GM18505 (cell line): ENCODE measurements around the gene DRGX.

Source experiments
- ATAC-seq: cut with Tn5 transposase; IDR thresholded peaks from one replicate; pipeline ENCODE4 v1.9.1; 2021; ENCODE audit not compliant: unreplicated experiment
- POLR2A ChIP-seq: IDR thresholded peaks from 4 replicates; pipeline ENCODE4 v1.6.1; 2011; ENCODE audit warnings: borderline replicate concordance; ENCODE audit not compliant: insufficient read depth, insufficient read length; ENCODE audit errors: extremely low read depth

DRGX gene

GRCh38 chr10:49417311-49418052, 21.6 kb upstream of the DRGX start:
- no peak for ATAC-seq

GRCh38 chr10:49415846-49416245, 20.0 kb upstream of the DRGX start:
- ATAC-seq, result no peak
- TF ChIP-seq POLR2A, result no peak

More at GRCh38 chr10:49417311-49418052, 21.6 kb upstream of the DRGX start:
- TF ChIP-seq POLR2A, result no peak

GRCh38 chr10:49415109-49415508, 19.2 kb upstream of the DRGX start:
- TF ChIP-seq POLR2A, result no peak
- ATAC-seq, result no peak

- no peak for TF ChIP-seq POLR2A
- ATAC-seq, result no peak
These were observed 18.6 kb upstream of the DRGX start for GRCh38 chr10:49414496-49414895.

GRCh38 chr10:49412571-49412970, 16.7 kb upstream of the DRGX start:
- no peak for ATAC-seq
- no peak for TF ChIP-seq POLR2A

GRCh38 chr10:49410365-49411074, 14.6 kb upstream of the DRGX start:
- ATAC-seq, result no peak
- TF ChIP-seq POLR2A, result no peak

- TF ChIP-seq POLR2A, result no peak
- ATAC-seq, result no peak
These were observed 13.9 kb upstream of the DRGX start for GRCh38 chr10:49409755-49410154.

GRCh38 chr10:49408519-49409306, 12.8 kb upstream of the DRGX start:
- ATAC-seq, result no peak
- no peak for TF ChIP-seq POLR2A

GRCh38 chr10:49407552-49408137, 11.8 kb upstream of the DRGX start:
- peak; percentile 50 for ATAC-seq

GRCh38 chr10:49407151-49407550, 11.3 kb upstream of the DRGX start:
- no peak for TF ChIP-seq POLR2A
- ATAC-seq, result no peak

More at GRCh38 chr10:49407552-49408137, 11.8 kb upstream of the DRGX start:
- TF ChIP-seq POLR2A, result no peak

GRCh38 chr10:49404321-49404878, 8.5 kb upstream of the DRGX start:
- no peak for ATAC-seq

GRCh38 chr10:49403363-49403762, 7.5 kb upstream of the DRGX start:
- no peak for ATAC-seq
- no peak for TF ChIP-seq POLR2A

More at GRCh38 chr10:49404321-49404878, 8.5 kb upstream of the DRGX start:
- TF ChIP-seq POLR2A, result no peak

- ATAC-seq, result no peak
- no peak for TF ChIP-seq POLR2A
These were observed 4.5 kb upstream of the DRGX start for GRCh38 chr10:49400365-49400764.
